Calu3 (cell line): ENCODE results near the gene FGFR1OP2. TPM values are rescaled to one million over a fixed set of nuclear protein-coding genes. Genes with fewer than 3 reads are reported as not detected.

Experiments used
- BruUV-seq: library from RNA; stranded (reverse); fragments of 400-500 nt; replicated peaks from 2 replicates; lab custom pipeline; 2021; lab: Mats Ljungman, UMichigan
- CTCF ChIA-PET: fragments of 300-600 bp; sonication (Branson Sonifier 250); formaldehyde crosslinking; loops from one replicate; lab custom pipeline; 2022; ENCODE audit warnings: antibody characterized with exemption; lab: Charles Lee
- DNase-seq: peaks from one replicate; pipeline ENCODE4 v3.0.0; 2022
- H3K27ac Mint-ChIP-seq: one replicate; pipeline ENCODE4 v1.8.0; 2022; ENCODE audit warnings: mixed read lengths; ENCODE audit not compliant: unreplicated experiment
- H3K27me3 Mint-ChIP-seq: one replicate; pipeline ENCODE4 v1.8.0; 2022; ENCODE audit warnings: mixed read lengths; ENCODE audit not compliant: unreplicated experiment
- H3K36me3 Mint-ChIP-seq: one replicate; pipeline ENCODE4 v1.8.0; 2022; ENCODE audit warnings: mild to moderate bottlenecking, moderate library complexity, mixed read lengths; ENCODE audit not compliant: insufficient read depth, unreplicated experiment
- H3K4me1 Mint-ChIP-seq: one replicate; pipeline ENCODE4 v1.8.0; 2022; ENCODE audit warnings: mild to moderate bottlenecking, low read depth, mixed read lengths; ENCODE audit not compliant: unreplicated experiment
- H3K4me3 Mint-ChIP-seq: one replicate; pipeline ENCODE4 v1.8.0; 2022; ENCODE audit warnings: mild to moderate bottlenecking, low read depth, moderate library complexity, mixed read lengths; ENCODE audit not compliant: unreplicated experiment
- H3K9me3 Mint-ChIP-seq: one replicate; pipeline ENCODE4 v1.8.0; 2022; ENCODE audit warnings: low read depth, mixed read lengths; ENCODE audit not compliant: unreplicated experiment
- intact Hi-C: fragments of 100-400 bp; cut with micrococcal nuclease; formaldehyde crosslinking; loops from one replicate; pipeline ENCODE4 v1.10.0; 2022; ENCODE audit not compliant: unreplicated experiment
- total RNA-seq: library from RNA; stranded (reverse); gene quantifications from 2 replicates; pipeline ENCODE4 v1.2.3, GENCODE V29; 2022
- TF ChIP-seq, protein P1 (sequence below): fragments of 200-600 bp; IDR thresholded peaks from one replicate; pipeline ENCODE4 v1.8.0; 2022; ENCODE audit warnings: antibody characterized with exemption; ENCODE audit not compliant: unreplicated experiment

Gene FGFR1OP2
- total RNA-seq, 1 experiment from 2014 or later = 37.5 TPM

DNA sequence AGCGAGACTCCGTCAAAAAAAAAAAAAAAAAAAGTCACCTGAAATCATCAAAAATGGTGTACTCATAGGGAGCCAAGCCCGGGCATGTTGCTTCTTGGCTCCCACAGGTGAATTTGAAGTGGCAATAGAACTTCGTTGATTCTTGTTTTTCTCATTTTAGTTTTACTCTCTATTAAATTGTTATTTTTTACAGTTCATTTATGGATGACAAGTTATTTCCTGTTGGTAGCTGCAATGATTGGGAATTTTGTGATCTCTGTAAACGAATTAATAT, 74.6 kb downstream of the FGFR1OP2 start:
- Mint-ChIP-seq H3K27me3 (no peaks in the 10 kb centered on the region), H3K9me3 (no peaks in the 10 kb centered on the region), H3K27ac (no peak overlapping the region), H3K4me1 (peaks cover 29% of the 10 kb centered on the region), H3K36me3 (peaks cover 12% of the 10 kb centered on the region), H3K4me3 (peak overlapping the region; percentile 86)
- DNase-seq = no peak
- CTCF ChIA-PET = interaction anchor here (0.7 kb wide), 1 partner anchor 131 kb away, joined by 4 read pairs; no protein-coding TSS in a partner anchor
- intact Hi-C loops = loop anchor here (5.0 kb wide), 2 partner anchors 76 to 161 kb away; partner anchors contain the start of genes FGFR1OP2 and INTS13
- TF ChIP-seq, protein P1, sequence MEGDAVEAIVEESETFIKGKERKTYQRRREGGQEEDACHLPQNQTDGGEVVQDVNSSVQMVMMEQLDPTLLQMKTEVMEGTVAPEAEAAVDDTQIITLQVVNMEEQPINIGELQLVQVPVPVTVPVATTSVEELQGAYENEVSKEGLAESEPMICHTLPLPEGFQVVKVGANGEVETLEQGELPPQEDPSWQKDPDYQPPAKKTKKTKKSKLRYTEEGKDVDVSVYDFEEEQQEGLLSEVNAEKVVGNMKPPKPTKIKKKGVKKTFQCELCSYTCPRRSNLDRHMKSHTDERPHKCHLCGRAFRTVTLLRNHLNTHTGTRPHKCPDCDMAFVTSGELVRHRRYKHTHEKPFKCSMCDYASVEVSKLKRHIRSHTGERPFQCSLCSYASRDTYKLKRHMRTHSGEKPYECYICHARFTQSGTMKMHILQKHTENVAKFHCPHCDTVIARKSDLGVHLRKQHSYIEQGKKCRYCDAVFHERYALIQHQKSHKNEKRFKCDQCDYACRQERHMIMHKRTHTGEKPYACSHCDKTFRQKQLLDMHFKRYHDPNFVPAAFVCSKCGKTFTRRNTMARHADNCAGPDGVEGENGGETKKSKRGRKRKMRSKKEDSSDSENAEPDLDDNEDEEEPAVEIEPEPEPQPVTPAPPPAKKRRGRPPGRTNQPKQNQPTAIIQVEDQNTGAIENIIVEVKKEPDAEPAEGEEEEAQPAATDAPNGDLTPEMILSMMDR = no peak
- BruUV-seq = no TSS peak

DNA sequence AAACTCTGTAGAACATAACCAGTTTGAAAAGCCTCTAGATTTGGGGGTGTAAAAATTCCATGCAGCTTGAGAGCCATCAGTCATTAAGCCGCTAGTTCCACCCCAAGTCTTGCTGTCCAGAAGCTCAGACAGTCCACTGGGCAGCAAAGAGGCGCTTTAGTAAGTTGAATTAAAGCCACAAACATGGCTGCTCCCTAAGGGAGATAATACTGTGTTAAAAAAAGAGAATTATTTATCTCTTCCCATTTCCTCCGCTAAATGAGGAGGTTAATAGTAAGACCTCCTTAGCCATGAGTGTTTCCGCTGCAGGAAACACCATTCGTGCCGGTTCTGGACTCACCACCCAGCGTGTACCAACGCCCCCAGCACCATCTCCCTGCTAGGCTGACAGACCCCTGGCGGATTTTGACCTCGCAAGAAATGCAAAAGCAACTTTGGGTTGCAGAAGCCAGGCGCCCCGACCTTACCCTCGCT, 75.4 kb downstream of the FGFR1OP2 start:
- peak overlapping the region; percentile 86 for H3K4me3 Mint-ChIP-seq
- DNase-seq = peak; percentile 7
- peak overlapping the region; percentile 42 for H3K27ac Mint-ChIP-seq
- intact Hi-C loops = loop anchor here (2.0 to 5.0 kb wide), 5 partner anchors 76 to 289 kb away; partner anchors contain the start of genes FGFR1OP2 and INTS13
- H3K36me3 Mint-ChIP-seq = peaks cover 12% of the 10 kb centered on the region
- CTCF ChIA-PET = interaction anchor here (0.7 to 2.6 kb wide), 3 partner anchors 9 to 293 kb away, joined by 3 to 29 read pairs (median 4); partner anchors contain the start of gene MED21
- peaks cover 29% of the 10 kb centered on the region for H3K4me1 Mint-ChIP-seq
- H3K27me3 Mint-ChIP-seq = no peaks in the 10 kb centered on the region
- no peaks in the 10 kb centered on the region for H3K9me3 Mint-ChIP-seq
- no TSS peak for BruUV-seq
- TF ChIP-seq, protein P1 = no peak

DNA sequence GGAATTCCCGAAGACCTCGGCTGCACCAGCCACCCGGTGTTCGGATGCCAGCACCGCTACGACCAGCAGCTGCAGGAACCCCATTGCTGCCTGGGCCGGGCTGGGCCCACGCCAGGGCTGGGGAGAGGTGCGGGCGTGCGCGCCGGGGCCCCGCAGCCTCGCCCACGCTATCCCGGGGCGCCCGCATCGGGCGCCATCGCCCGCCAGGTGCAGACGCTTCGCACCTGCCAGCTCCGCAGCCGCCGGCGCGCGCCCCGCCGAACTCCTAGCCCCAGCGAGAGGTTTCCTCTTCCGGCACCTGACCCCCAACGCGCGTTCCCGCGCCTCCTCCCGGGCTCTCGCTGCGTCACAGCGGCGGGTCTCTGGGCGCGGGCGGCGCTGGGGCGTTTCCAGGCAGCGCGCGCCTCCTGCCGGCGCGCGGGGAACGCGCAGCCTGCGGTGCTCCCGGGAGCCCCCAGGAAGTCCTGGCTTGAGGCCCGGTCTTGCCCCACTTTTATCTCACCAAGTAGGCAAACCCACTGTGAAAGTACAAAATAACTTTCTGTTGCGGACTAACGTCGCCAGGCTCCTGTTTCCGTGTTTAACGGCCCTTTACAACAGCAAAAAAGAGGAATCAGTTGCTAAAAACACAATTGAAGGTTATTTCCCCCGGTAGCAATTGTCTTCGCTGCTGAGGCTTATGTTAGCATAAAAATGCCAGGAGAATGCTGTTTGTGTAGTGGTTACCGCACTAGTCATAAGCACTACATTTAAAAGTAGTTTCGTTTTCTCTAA, 76.0 kb downstream of the FGFR1OP2 start, which contains the start of gene TM7SF3:
Gene TM7SF3, minus strand, starts transcription at position 300 of the 774 bp plus-strand sequence. Its CDS starts 216 bp downstream, at position 84.
- H3K27me3 Mint-ChIP-seq = no peaks in the 10 kb centered on the region
- H3K4me1 Mint-ChIP-seq = peaks cover 29% of the 10 kb centered on the region
- peak within 1 kb of the TSS; percentile 86 for H3K4me3 Mint-ChIP-seq
- TF ChIP-seq, protein P1 = peak; percentile 92
- intact Hi-C loops = loop anchor here (2.0 to 5.0 kb wide), 5 partner anchors 77 to 289 kb away; partner anchors contain the start of genes FGFR1OP2 and INTS13
- peak; percentile 97 for DNase-seq
- CTCF ChIA-PET = interaction anchor here (1.2 to 2.6 kb wide), 3 partner anchors 8 to 292 kb away, joined by 3 to 29 read pairs (median 5); partner anchors contain the start of gene MED21
- no peaks in the 10 kb centered on the region for H3K9me3 Mint-ChIP-seq
- BruUV-seq = no TSS peak
- H3K36me3 Mint-ChIP-seq = peaks cover 12% of the 10 kb centered on the region
- H3K27ac Mint-ChIP-seq = peak within 1 kb of the TSS; percentile 42

DNA sequence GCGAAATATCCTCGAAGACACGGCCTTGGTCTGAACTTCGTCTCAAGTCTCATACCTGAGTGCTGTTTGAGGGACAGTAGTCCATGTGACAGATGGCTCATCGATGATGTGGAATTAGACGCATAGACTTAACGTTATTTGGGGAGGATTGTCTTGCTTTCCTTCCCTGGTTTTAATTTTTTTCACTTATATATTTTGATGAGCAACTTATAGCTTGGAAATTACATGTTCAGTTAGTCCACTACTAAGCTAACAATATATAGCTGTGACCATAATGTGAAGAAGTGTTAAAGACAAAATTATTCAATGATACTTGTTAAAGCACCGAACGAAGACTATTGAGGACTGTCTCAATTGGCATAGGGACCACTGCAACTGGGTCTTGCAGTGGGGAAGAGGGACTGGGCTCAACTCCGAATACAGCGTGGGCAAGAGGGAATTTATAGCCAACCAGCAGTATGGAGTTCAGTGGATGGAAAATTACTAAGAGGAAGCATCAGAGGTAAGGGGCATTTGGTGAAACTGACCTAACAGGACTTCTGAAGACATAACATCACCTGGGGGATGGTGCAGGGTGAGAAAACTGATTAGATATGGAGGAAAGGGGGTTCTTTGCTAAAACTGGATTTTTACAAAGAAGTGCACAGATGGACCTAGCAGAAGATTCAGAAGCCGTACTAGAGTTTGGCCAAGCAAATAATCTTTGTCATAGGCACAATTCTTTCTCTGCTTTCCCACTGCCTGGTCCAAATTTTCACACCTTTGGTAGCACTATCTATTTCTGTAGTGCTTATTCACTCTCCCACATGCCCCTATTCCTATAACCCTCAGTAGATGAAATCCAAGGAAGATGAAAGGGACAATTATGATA, 76.8 kb downstream of the FGFR1OP2 start:
- Mint-ChIP-seq H3K27ac (peak overlapping the region; percentile 42), H3K36me3 (peaks cover 12% of the 10 kb centered on the region), H3K9me3 (no peaks in the 10 kb centered on the region), H3K27me3 (no peaks in the 10 kb centered on the region), H3K4me1 (peaks cover 24% of the 10 kb centered on the region), H3K4me3 (peak overlapping the region; percentile 86)
- intact Hi-C loops = loop anchor here (2.0 to 5.0 kb wide), 5 partner anchors 78 to 288 kb away; partner anchors contain the start of genes FGFR1OP2 and INTS13
- TF ChIP-seq, protein P1 = no peak
- no peak for DNase-seq
- no TSS peak for BruUV-seq
- CTCF ChIA-PET = interaction anchor here (0.8 to 2.6 kb wide), 8 partner anchors 9 to 291 kb away, joined by 3 to 29 read pairs (median 4); partner anchors contain the start of gene STK38L
